GM19193 (cell line): ENCODE results near the gene ZNF155.
A peak's percentile ranks its signal among the peaks of the same experiment; 100 is the strongest.

Experiments used
- POLR2A ChIP-seq: IDR thresholded peaks from 4 replicates; pipeline ENCODE4 v1.6.1; 2011; ENCODE audit not compliant: insufficient read depth, insufficient read length; ENCODE audit errors: extremely low read depth

Gene ZNF155

DNA sequence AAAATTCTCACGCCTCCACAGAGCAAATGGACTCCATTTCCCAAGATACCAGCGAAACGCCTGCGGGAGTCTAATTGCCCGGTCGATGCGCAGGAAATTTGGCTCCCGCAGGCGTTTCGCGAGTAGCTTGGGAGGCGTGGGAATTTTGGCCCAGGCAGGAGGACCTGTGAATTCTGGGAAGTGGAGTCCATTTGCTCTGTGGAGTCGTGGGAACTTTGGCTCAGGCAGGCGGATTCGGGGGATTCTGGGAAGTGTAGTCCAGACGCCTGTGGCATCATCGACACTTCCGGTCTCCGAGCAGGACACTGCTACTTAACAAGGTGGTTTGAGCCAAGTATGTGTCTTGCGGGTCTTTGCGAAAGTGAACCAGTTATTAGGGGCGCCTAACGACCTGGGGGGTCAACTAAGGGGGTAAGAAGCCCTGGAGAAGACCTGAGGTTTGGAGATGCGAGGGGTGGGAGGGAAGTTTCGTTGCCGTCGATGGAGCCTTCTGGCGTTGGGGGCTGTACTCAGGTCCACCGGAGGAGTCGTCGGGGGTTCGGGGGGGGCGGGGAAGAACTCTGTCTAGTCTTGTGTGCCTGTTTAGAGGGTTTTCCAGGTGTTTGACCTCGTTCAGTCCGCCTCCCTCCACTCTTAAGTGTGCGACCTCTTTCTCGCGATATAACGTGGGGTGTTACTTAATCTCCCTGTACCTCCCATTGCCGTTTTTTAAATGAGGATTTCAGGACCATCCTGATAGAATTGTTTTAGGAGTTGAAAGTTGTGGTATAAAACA lies at the start of gene ZNF155:
Gene ZNF155, plus strand, starts transcription at position 277 of the 775 bp plus-strand sequence. CDS start 4,356 bp downstream, outside the sequence.
- TF ChIP-seq POLR2A, result peak; percentile 62

DNA sequence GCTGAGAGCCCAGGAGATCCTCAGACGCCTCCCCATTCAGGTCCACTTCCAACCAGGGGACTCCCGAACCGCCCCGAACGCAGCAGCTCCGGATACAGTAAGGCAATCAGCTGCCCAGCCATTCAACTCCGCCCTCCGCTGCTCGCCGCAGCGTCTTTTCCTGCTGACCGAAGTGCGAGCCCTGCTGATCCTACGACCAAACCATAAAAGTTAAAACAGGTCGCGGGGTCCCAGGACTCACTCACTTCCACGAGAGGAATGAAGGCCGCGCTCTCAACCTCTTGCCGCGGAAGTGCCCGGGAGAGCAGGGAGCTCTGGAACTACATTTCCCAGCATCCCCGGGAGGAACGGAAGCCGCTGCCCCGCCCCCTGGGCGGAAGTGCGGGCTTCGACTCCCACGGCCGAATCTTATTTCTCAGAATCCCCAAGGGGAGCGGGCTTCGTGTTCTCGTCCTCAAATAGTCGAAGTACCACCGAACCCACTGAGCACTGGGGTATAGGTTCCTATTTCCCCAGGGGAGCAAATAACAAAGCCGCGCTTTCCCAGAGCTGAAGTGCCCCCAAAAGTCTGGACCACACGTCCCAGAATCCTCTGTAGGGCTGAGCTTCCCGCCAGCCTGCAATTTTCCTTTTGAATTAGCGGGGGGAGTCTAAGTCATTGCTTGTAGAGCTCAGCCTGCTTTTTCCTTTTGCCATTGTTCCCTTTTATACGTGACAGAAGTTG lies 48.8 kb upstream of the ZNF155 start, which contains the start of gene ZNF45:
Gene ZNF45, minus strand, starts transcription at position 298 of the 724 bp plus-strand sequence. CDS start 13,097 bp downstream, outside the sequence.
- TF ChIP-seq POLR2A, result peak; percentile 74

DNA sequence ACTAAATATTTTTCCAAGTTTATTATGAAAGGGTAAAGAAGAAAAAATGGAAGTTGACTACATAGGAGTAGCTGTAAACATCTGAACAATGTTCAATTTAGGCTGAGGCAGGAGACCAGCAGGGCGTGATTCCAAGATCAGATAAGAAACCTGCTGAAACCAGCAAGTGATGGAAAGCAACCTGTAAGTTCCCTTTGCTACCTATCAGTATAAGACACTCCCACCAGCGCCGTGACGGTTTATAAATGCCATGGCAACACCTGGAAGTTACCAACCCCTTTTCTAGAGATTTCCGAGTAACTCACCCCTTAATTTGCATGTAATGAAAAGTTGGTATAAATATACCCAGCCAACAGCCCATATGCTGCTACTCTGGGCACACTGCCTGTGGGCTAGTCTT lies 47.8 kb upstream of the ZNF155 start:
- TF ChIP-seq POLR2A, result no peak

DNA sequence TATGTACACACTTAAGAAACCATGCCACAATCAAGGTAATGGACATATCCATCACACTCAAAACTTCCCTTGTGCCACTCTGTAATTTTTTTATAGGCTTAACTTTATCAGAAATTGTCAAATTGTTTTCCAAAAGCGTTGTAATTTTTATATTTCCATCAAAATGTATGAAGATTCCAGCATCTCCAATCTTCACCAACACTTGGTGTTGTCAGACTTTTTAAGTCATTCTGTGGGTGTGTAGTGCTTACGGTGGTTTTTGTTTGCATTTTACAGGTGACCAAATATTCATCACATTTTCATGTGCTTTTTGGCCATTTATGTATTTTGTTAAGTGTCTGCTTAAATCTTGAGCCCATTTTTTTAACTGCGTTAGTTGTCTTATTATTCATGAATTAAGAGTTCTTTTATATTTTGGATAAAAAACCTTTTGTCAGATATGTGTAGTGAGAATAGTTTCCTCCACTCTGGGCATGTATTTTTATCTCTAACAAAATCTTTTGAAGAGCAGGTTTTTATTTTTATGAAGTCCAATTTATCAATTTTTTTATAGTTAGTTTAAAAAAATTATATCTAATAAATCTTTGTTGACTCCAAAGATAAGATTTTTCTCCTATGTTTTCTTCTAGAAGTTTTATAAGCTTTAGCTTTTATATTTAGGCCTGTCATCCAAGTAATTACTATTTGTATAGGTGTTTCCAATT lies 44.3 kb upstream of the ZNF155 start:
- no peak for TF ChIP-seq POLR2A

DNA sequence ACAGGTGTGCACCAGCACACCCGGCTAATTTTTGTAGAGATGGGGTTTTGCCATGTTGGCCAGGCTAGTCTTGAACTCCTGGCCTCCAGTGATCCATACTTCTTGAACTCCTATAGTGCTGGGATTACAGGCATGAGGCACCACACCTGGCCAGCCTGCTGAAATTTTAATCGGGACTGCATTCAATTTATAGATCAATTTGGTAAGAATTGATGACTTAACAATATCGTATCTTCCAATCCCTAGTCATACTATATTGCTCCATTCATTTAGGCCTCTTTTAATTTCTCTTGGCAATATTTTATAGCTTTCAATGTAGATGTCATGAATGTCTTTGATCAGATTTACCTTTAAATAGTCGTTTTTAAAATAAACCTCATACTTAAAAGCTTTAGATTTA lies 43.3 kb upstream of the ZNF155 start:
- TF ChIP-seq POLR2A, result no peak

DNA sequence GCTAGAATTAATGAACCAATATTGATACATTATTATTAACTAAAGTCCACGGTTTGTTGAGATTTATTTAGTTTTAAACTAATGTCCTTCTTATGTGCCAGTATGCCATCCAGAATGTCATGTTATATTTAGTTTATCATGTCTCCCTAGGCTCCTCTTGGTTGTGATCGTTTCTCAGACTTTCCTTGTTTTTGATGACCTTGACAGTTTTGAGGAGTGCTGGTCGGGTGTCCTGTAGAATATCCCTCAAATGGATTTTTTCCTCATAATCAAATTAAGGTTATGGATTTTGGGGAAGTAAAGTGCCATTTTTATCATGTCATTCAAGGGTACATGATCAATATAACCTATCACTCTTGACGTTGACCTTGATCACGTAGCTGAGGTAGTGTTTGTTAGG lies 42.8 kb upstream of the ZNF155 start:
- no peak for TF ChIP-seq POLR2A

DNA sequence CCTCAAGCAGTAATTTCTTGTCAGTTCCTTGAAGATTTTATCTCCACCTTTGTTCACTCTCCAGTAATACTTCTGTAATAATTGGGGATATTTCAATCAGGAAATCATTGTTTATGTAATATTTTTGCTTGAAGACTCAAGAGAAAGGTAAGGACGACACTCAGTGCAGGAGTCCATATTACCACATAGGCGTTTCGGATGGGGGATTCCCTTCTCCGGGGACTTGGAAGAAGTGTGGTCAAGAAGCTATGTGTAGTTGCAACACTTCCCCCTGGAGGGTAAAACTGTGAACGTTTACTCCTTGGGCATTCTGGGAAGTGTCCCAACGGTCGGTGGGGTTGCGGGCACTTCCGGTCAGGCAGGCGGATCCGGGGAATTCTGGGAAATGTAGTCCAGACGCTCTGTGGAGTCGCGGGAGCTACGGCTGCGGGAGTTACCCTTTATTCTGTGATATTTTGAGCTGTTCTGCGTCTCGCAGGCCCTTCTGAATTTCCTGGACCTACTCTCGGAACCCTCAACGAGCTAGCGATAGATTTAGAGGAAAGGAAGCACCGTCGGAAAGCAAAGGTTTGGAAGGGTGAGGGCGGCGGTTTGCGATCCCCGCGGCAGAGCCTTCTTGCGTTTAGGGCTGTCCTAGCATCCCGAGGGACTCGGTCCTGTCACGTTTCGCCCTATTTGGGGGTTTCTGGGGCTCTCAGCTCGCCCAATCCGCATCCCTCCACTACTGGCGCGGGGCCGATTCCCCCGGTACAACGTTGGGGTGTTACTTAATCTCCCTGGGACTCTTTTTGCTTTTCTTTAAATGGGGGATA lies 32.9 kb upstream of the ZNF155 start, which contains the start of gene ZNF221:
Gene ZNF221, plus strand, starts transcription at position 395 of the 812 bp plus-strand sequence. CDS start 11,499 bp downstream, outside the sequence.
- peak; percentile 37 for TF ChIP-seq POLR2A

DNA sequence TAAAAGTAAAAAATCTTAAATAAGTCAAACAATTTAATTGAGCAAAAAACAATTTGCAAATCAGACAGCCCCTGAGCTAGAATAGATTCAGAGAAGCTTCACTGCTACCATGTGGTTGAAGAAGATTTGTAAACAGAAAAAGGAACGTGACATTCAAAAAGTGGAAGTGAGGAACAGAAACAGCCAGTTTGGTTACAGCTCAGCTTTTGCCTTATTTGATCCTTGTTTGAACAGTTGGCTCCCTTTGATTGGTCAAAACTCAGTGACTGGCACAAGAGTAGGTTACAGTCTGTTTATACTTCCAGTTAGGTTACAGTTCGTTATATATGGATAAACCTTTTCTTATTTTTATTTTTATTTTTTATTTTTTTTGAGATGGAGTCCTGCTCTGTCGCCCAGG lies 27.2 kb upstream of the ZNF155 start:
- TF ChIP-seq POLR2A, result no peak

DNA sequence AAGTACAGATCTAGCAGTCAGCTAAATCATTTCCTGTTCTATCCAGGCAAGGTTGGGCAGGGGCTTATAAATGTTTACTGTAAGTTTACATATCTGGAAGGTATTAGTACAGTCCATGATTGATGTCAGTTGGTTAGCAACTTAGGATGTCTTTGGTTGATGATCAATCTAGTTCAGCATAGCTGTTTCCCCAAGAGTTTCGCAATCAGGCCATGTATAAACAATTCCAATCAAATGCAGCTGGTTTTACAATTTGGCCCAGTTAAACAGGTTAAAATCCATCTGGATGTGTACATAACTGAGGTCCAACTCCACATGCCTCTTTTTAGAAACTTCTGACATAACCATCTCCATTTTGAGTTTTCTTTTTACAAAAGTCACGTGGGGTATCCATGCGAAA lies 26.1 kb upstream of the ZNF155 start:
- no peak for TF ChIP-seq POLR2A

DNA sequence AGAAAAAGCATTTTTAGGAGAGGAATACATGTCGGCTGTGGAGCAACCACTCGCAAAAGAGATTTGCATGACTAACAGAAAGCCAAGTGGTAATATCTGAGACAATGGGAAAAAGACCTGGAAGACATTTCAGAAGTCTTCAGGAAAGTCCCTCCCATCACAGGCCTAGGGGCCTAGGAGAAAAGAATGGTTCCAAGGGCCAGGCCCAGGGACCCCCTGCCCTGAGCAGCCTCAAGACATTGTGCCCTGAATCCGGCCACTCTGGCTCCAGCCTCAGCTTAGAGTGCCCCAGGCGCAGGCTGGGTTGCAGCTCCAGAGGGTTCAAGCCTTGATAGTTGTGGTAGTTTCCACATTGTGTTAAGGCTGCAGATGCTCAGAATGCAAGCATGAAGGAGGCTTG lies 23.6 kb upstream of the ZNF155 start:
- no peak for TF ChIP-seq POLR2A

DNA sequence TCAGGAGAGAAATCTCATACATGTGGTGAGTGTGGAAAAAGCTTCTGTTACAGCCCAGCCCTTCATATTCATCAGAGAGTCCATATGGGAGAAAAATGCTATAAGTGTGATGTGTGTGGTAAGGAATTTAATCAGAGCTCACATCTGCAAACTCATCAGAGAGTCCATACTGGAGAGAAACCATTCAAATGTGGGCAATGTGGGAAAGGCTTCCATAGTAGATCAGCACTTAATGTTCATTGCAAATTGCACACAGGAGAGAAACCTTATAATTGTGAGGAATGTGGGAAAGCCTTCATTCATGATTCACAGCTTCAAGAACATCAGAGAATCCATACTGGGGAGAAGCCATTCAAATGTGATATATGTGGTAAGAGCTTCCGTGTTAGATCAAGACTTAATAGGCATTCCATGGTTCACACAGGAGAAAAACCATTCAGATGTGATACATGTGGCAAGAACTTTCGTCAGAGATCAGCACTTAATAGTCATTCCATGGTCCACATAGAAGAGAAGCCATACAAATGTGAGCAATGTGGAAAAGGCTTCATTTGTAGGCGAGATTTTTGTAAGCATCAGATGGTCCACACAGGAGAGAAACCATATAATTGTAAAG lies 17.8 kb upstream of the ZNF155 start:
- no peak for TF ChIP-seq POLR2A

DNA sequence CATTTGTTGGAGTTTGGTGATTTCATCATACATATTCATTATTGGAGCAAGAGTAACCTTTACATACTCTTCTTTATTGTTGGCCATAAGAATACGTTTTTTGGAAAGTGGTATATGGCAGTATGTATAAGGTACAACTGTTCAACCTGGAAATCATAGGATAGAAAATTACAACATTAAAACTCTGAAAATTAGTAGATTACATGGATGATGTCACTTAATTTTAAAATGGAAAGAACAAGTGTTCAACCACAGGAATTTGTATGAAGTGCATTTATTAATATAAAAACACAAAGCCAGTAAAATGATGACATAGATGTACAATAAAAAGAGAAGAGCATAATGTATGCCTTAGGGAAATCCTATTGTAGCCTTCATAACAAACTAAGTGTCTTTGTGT lies 7.3 kb upstream of the ZNF155 start:
- TF ChIP-seq POLR2A, result no peak

DNA sequence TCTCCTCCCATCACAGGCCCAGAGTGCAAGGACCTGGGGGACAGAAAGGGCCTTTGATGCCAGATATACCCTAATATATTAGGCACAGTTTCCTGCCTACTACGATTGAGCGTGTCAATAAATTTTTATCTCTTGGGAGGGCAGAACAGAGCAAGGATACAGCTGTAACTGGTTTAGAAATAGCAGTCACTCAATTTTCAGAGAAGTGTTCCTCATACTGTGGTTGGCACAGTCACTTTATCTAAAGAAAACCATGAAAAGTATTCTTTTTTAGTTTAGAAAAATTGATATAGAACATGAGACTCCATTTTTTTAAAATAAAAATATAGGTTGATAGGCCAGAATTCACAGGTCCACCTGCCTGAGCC lies 460 bp upstream of the ZNF155 start:
- TF ChIP-seq POLR2A, result no peak

DNA sequence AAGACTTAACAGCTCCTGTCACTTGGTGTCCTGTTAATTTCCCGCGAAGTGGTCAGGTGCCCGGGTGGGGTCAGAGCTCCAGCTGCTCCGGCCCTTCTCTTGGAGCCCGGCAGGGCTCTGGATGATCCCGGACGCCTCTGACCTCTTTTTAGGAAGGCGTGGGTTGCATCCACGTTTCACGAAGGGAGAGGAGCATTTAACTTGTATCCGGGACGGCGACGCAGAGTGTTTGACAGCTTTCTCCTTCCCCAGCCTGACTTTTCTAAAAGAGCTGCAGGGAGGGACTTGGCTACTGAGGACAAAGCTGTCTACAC lies 656 bp downstream of the ZNF155 start:
- no peak for TF ChIP-seq POLR2A
